Right cardiac atrium (tissue), 5 donors: ENCODE results near the gene DLL4. TPM values are rescaled to one million over a fixed set of nuclear protein-coding genes. Genes with fewer than 3 reads are reported as not detected.
"Not testable (repeated sequence)": the region's sequence is repeated elsewhere in the genome, so short reads cannot be mapped to it uniquely, and the experiment has no call there.

ENCODE experiments used
- ATAC-seq, 2 donors: fragments of 200-7000 bp; cut with Tn5 transposase; one replicate each; pipeline versions ENCODE4 v1.8.0 to v1.9.1; 2020; ENCODE audit warnings: moderate library complexity in 2 of 2, mild to moderate bottlenecking in 1 of 2
- DNase-seq, 3 donors: peaks; one replicate each; pipeline ENCODE4 v3.0.0-alpha.2; 2020
- H3K27ac ChIP-seq: one replicate; pipeline ENCODE4 v1.5.1; 2013; ENCODE audit warnings: mild to moderate bottlenecking, low read length, control low read depth, moderate library complexity
- H3K27me3 ChIP-seq: one replicate; pipeline ENCODE4 v1.6.1; 2013; ENCODE audit not compliant: control insufficient read depth, insufficient read depth
- H3K4me1 ChIP-seq: one replicate; pipeline ENCODE4 v1.6.1; 2013; ENCODE audit warnings: low read length; ENCODE audit not compliant: control insufficient read depth, insufficient read depth
- H3K4me3 ChIP-seq: one replicate; pipeline ENCODE4 v1.5.1; 2013; ENCODE audit warnings: low read length, control low read depth
- H3K9me3 ChIP-seq: one replicate; pipeline ENCODE4 v1.6.1; 2013; ENCODE audit warnings: low read length; ENCODE audit not compliant: control insufficient read depth
- WGBS: extraction: QIAGEN DNeasy Blood & Tissue Kit; methylation state at CpG from one replicate; pipeline ENCODE4 v1.1.7; 2013; 5-methylcytosine and 5-hydroxymethylcytosine counted together
- intact Hi-C, 4 donors: fragments of 100-400 bp; cut with DNase I; formaldehyde crosslinking; loops; one replicate each; pipeline versions ENCODE4 v1.11.0 to v1.14.0; 2022 to 2023
- polyA plus RNA-seq: library from polyadenylated mRNA; stranded (reverse); fragments of 200-250 nt; gene quantifications from one replicate; pipeline ENCODE4 v1.2.3, GENCODE V29; 2013
- total RNA-seq, 4 donors: library from RNA; stranded (reverse); fragmentation: NEBNext Ultra II Directional; extraction: Animal tissue kit (Norgen Biotek cat#: 25700); gene quantifications; one replicate each; pipeline ENCODE4 v1.2.1, GENCODE V29; 2021
- donor health status: healthy with polysubstance abuse.
- donor health status: DM: no; HTN: yes; CAD: no.
- donor health status: DM: no; HTN: no; CAD: no.
- donor health status: DM: no; HTN: yes; CAD: no; lungs with severe emphysema.
- donor health status: DM: yes; HTN: yes; CAD: no.

Gene DLL4
- total and polyA plus RNA-seq, 5 donors: 5.9 to 14.4 (median 7.2) TPM

DNA sequence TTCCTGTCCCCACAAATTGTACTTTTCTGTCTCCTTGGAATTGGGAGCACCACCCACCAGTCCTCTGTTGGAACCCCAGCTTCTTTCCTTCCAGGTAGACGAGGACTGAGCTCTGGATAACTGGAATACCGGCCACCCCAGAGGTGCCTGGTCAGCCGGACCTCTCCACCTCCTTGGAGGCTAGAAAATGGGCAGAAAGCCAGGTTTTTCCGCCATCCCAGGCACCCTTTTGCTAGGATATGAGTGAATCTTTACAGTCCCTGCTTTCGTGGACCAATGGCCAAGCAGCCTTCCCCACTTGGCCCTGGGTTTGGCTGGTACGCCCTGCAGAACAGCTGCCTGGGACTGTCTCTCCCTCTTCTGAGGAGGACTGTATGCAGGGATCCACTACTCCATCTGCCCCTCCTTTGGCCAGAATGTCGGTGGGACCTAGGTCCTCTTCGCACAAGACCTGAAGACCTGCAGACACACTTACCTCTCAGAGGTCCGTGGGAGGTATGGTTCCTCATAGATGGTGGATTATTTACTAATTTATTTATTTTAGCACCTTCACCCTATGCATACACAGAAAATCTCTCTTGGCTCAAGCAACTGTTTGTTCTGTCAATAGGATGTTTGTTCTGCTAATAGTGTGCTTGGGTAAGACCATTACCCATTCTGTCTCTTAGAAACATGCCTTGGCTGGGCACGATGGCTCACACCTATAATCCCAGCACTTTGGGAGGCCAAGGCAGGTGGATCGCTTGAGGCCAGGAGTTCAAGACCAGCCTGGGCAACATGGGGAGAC lies 15.6 kb downstream of the DLL4 start:
- H3K27me3 ChIP-seq: no peaks in the 10 kb centered on the region
- DNase-seq (peak in 1 of 3 donors; percentile 17), ATAC-seq (no peak)
- intact Hi-C loops: loop anchor here in 2 of 4 donors (5.0 to 10.0 kb wide), 2 partner anchors 37 to 70 kb away; no protein-coding TSS in a partner anchor
- no peak overlapping the region for H3K27ac ChIP-seq
- WGBS: 93% methylated on average over 11 of the region's 11 CpGs
- H3K4me3 ChIP-seq: no peak overlapping the region
- peaks cover 5% of the 10 kb centered on the region for H3K4me1 ChIP-seq
- H3K9me3 ChIP-seq: no peaks in the 10 kb centered on the region

DNA sequence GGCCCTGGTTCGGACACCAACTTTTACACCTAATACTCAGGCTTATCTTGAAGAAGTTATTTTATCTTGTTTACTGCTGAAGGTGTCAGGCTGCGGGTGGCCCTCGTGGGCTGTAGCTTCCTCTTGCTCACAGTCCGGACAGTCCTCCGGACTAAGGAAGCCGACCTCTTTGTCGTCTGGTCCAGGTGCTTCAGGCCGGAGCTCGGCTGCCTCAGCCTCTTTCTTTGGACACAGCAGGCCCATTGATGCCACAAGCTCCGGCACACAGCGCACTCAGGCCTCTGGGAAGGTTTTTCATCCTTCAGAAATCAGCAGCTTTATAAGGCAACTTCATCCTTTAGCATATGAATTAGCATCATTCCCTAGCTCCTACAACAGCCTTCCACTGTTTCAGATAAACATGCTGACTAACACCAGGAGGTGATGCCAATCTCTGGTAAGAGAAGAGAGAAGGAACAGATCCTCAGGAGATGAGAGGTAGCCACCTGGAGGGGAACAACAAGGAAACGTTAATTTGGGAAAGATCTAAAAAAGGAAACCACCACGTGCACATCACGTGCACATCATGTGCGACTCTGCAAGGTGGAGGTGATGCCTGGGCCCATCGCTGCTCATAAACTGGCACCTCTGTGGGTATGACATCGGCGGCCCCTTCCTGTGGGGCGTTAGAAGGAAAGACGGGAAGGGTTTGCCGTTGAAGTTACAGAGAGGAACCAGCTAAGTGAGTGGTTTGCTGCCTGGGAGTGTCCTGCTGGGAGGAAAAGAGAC lies 19.8 kb downstream of the DLL4 start:
- ATAC-seq (no peak), DNase-seq (no peak)
- Histone ChIP-seq H3K4me3 (no peak overlapping the region), H3K27ac (no peak overlapping the region), H3K27me3 (no peaks in the 10 kb centered on the region), H3K9me3 (no peaks in the 10 kb centered on the region), H3K4me1 (no peaks in the 10 kb centered on the region)
- 61% methylated on average over 21 of the region's 21 CpGs for WGBS
- intact Hi-C loops: loop anchor here in 1 of 4 donors (10.0 kb wide), 1 partner anchor 66 kb away; no protein-coding TSS in a partner anchor

DNA sequence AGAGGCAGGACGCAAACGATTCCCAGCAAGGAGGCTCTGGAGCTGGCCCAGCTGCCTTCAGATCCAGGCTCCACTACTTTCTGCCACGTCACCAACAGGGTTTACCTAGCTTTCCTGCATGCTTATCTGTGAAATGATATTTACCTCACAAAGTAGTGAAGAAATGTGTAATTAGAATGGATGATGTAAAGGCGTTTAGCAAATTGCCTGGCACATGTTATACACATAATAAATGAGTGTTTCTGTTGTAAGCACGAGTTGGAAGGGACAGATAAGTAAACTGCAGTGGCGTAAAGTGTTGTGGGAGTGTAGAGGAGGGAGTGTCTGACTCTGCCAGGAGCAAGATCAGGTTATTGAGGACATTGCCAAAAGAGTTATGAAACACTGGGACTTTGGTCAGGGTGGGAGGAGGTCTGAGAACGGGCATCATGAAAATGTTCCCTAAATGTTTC lies 20.6 kb downstream of the DLL4 start:
- Histone ChIP-seq H3K27me3 (no peaks in the 10 kb centered on the region), H3K4me1 (no peaks in the 10 kb centered on the region), H3K4me3 (no peak overlapping the region), H3K9me3 (no peaks in the 10 kb centered on the region), H3K27ac (no peak overlapping the region)
- DNase-seq (no peak), ATAC-seq (no peak)
- WGBS: 64% methylated on average over 7 of the region's 7 CpGs
- intact Hi-C loops: loop anchor here in 2 of 4 donors (10.0 kb wide), 2 partner anchors 55 to 65 kb away; no protein-coding TSS in a partner anchor

DNA sequence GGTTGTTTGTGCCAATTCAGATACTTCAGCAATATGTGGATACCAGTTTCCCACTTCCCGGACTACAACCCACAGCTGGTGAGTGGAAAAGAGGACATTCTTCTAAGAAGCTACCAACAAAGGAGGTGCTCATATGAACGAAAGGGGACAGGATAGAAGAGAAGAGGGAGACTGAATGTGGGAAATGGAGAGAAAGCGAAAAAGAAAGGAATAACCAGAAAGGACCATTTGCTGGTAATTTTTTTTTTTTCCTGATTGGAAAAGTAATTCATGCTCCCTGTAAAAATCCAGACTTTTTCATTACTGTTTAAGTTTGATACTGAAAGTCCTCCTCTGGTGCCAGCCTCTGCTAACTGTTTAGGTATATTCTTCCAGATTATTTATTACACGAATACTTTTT lies 22.6 kb downstream of the DLL4 start:
- intact Hi-C loops: loop anchor here in 1 of 4 donors (10.0 kb wide), 1 partner anchor 53 kb away; no protein-coding TSS in a partner anchor
- H3K4me1 ChIP-seq: peaks cover 1% of the 10 kb centered on the region
- H3K27me3 ChIP-seq: no peaks in the 10 kb centered on the region
- no peak overlapping the region for H3K4me3 ChIP-seq
- no peak for DNase-seq
- H3K27ac ChIP-seq: no peak overlapping the region
- no peak for ATAC-seq
- WGBS: 90% methylated on average over 4 of the region's 4 CpGs
- no peaks in the 10 kb centered on the region for H3K9me3 ChIP-seq

DNA sequence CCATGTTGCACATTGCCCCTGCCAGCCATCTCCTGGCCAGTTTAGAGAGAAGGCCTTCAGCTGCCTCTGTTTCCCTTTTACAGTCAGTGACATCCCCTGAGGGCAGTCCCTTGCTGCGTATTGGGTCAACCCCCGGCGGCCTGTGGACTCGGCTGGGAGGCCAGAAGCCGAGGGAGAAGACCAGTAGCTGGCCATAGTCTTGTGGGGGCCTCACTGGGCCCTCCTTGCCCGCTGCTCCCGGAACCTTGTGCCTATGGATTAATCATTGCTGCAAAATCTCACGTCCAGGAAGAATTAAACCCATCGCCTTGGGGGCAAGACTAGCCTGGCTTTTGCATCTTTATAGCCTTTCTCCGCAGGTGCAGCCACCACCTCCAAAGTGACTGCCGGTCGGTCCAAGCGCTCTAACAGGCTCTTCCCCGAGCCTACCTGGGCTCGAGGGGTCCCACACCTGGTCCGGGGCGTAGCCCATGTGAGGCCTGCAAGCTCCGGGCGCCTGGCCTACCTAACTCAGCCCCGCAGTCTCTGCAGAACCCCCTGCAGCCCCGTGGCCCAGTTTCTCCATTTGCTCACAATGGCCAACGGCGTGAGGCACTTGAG lies 23.3 kb downstream of the DLL4 start:
- no peaks in the 10 kb centered on the region for H3K9me3 ChIP-seq
- no peaks in the 10 kb centered on the region for H3K27me3 ChIP-seq
- peak overlapping the region; percentile 67 for H3K4me3 ChIP-seq
- WGBS: 48% methylated on average over 23 of the region's 23 CpGs
- intact Hi-C loops: loop anchor here in 1 of 4 donors (10.0 kb wide), 1 partner anchor 52 kb away; no protein-coding TSS in a partner anchor
- ATAC-seq (no peak), DNase-seq (no peak)
- peak overlapping the region; percentile 36 for H3K27ac ChIP-seq
- H3K4me1 ChIP-seq: peaks cover 2% of the 10 kb centered on the region

DNA sequence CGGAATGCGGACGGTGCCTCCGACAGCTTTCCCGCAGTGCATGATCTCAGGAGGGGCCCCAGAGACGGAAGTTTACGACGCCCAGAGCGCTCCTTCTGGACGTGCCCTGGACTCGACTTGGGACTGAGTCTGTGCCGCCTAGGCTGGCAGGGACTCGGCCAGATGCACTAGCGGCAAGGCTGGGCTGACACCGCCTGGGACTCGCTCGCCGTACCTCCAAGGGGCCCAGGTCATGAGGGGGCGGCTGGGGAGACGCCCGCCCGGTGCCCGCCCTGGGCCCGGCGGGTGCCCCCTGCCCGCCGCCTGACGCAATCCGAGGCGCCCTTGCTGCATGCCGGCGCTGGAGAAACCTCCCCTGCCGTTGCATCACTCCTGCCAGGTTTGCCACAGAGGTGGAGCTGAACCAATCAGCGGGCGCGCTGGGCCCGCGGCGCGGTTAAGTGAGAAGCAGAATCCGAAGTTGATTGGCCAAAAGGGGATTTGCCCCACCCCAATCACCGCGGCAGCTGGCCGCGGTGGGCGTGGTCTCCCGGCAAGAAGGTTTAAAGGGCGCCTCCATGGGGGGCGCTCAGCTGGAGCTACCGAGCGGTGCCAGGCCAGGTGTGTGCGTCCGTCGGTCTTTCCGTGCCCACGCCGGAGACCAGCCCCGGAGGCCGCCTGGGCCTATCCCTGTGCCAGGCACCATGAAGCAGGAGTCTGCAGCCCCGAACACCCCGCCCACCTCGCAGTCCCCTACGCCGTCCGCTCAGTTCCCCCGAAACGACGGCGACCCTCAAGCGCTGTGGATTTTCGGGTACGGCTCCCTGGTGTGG lies 24.0 kb downstream of the DLL4 start, which contains the start of gene CHAC1:
Gene CHAC1, plus strand, starts transcription at position 571 of the 812 bp plus-strand sequence. Its CDS starts 113 bp downstream, at position 684.
- WGBS: under 1% methylated on average over 72 of the region's 72 CpGs
- ATAC-seq (peak; percentile 95 to 96), DNase-seq (peak; percentile 95 to 98 (median 97))
- H3K4me3 ChIP-seq: peak within 1 kb of the TSS; percentile 67
- intact Hi-C loops: loop anchor here in 1 of 4 donors (10.0 kb wide), 1 partner anchor 52 kb away; no protein-coding TSS in a partner anchor
- H3K27me3 ChIP-seq: no peaks in the 10 kb centered on the region
- H3K4me1 ChIP-seq: peaks cover 2% of the 10 kb centered on the region
- H3K9me3 ChIP-seq: no peaks in the 10 kb centered on the region
- peak within 1 kb of the TSS; percentile 36 for H3K27ac ChIP-seq

GRCh38 chr15:40953713-40954074 lies 24.6 kb downstream of the DLL4 start:
- ATAC-seq: peak; percentile 1 to 5
- Histone ChIP-seq H3K27me3 (no peaks in the 10 kb centered on the region), H3K27ac (no peak overlapping the region), H3K9me3 (no peaks in the 10 kb centered on the region), H3K4me3 (peak overlapping the region; percentile 67), H3K4me1 (peaks cover 2% of the 10 kb centered on the region)
- intact Hi-C loops: loop anchor here in 1 of 4 donors (10.0 kb wide), 1 partner anchor 51 kb away; no protein-coding TSS in a partner anchor
- WGBS: 5% methylated on average over 17 of the region's 17 CpGs
- DNase-seq: no peak

DNA sequence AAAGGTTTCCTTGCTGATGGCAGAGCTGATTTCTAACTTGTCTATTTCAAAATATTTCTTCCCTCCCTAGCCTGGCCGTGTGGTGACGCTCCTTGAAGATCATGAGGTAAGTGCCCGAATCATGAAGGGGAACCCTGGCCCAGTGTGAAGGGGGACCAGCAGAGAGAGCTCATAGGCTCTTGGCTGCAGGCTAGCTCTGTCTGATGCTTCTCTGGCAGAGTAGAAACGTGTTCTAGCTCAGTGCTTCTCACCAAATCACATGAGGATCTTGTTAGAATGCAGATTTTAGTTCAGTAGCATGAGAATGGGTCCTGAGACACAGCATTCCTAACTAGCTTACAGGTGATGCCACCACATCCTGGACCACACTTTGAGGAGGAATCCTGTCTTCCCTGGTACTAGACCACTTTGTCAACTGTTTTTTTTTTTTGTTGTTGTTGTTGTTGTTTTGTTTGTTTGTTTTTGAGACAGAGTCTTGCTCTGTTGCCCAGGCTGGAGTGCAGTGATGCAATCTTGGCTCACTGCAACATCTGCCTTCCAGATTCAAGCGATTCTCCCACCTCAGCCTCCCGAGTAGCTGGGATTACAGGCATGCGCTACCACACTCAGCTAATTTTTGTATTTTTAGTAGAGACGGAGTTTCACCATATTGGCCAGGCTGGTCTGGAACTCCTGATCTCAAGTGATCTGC lies 25.2 kb downstream of the DLL4 start:
- WGBS: 72% methylated on average over 8 of the region's 8 CpGs
- not testable (repeated sequence) for H3K27me3 ChIP-seq, H3K4me1 ChIP-seq, DNase-seq, H3K9me3 ChIP-seq, H3K4me3 ChIP-seq, H3K27ac ChIP-seq, ATAC-seq
- intact Hi-C loops: loop anchor here in 1 of 4 donors (10.0 kb wide), 1 partner anchor 50 kb away; no protein-coding TSS in a partner anchor

DNA sequence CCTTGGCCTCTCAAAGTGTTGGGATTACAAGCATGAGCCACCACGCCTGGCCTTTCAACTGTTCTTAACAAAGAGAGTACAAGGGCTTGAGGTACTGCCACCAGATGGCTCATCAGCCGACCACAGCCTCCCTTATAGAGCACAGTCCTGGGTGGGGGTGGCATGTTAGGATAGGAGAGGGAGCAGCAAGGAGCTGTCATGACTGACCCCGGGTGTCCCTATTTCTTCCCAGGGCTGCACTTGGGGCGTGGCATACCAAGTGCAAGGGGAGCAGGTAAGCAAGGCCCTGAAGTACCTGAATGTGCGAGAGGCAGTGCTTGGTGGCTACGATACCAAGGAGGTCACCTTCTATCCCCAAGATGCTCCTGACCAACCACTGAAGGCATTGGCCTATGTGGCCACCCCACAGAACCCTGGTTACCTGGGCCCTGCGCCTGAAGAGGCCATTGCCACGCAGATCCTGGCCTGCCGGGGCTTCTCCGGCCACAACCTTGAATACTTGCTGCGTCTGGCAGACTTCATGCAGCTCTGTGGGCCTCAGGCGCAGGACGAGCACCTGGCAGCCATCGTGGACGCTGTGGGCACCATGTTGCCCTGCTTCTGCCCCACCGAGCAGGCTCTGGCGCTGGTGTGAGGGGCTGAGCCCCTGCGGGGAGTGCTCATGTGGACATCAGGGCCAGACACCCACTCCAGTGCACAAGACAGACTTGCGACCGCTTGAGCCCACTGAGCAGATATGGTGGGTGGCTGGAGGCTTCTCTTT lies 26.2 kb downstream of the DLL4 start:
- DNase-seq (no peak), ATAC-seq (no peak)
- 90% methylated on average over 20 of the region's 20 CpGs for WGBS
- Histone ChIP-seq H3K4me3 (no peak overlapping the region), H3K27ac (peak overlapping the region; percentile 3), H3K9me3 (no peaks in the 10 kb centered on the region), H3K4me1 (peaks cover 2% of the 10 kb centered on the region), H3K27me3 (no peaks in the 10 kb centered on the region)
- intact Hi-C loops: loop anchor here in 1 of 4 donors (10.0 kb wide), 1 partner anchor 49 kb away; no protein-coding TSS in a partner anchor
